Measurements from ENCODE around the gene ENG.
"Not testable (repeated sequence)": the region's sequence is repeated elsewhere in the genome, so short reads cannot be mapped to it uniquely, and the experiment has no call there.

ENG gene

GRCh38 chr9:127878001-127878651 lies 23.7 kb upstream of the ENG start:
- DNase-seq, result no peak

DNA sequence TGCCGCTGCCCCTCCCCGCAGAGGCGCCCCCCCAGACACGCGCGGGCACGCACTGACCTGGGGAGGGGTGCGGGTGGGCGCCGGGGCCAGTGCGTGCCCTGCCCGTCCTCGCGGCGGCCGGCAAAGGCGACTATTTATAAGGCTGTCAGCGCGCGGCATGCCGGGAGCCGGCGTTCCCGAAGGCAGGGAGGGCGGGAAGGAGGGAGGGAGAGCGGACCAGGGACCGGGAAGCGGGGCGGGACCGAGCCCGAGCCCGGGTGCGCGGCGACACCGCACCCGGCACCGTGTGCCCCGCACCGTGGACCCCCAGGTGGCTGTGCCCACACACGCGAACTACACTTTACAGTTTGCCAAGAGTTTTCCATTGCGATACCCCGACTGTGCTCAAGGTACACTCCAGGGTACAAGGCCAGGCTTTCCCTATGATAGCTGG lies 23.1 kb upstream of the ENG start, which contains the start of gene AK1:
Gene AK1 (minus strand): TSS at position 110 of the 433 bp plus-strand sequence. CDS start 3,058 bp downstream, outside the sequence.
- no peak for DNase-seq

- no peak for DNase-seq
Measured at GRCh38 chr9:127876764-127877562, 22.5 kb upstream of the ENG start.

GRCh38 chr9:127876026-127876763 lies 21.7 kb upstream of the ENG start:
- DNase-seq, result no peak

DNA sequence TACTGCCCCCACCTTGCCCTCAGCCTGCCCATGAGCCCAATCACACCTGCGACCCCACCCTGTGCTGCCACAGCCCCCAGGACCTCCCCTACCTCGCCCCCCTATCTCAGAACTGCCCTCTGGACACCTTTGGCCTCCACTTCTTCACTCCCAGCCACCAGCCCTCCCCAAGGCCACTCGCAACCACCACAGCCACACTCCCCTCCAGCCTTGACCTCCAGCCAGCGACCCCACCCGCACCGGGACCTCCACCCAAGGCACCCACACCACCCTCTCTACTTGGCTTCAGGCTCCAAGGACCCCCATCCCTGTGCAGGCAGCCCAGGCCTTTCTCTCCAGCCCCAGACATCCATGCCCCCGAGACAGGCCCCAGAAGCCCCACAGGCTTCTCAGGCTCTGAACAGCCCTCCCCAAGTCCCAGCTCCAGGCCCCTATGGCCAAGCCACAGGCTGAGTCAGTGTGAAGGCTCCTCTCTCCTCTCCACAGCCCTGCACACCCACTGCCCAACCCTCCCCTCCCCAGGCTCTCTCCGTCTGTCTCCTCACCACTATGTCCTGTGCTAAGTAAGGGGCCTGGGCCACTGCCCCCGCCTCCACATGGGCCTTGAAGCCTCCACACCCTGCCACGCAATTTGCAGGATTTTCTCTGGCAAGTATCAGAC lies 21.0 kb upstream of the ENG start:
- DNase-seq, result no peak

DNA sequence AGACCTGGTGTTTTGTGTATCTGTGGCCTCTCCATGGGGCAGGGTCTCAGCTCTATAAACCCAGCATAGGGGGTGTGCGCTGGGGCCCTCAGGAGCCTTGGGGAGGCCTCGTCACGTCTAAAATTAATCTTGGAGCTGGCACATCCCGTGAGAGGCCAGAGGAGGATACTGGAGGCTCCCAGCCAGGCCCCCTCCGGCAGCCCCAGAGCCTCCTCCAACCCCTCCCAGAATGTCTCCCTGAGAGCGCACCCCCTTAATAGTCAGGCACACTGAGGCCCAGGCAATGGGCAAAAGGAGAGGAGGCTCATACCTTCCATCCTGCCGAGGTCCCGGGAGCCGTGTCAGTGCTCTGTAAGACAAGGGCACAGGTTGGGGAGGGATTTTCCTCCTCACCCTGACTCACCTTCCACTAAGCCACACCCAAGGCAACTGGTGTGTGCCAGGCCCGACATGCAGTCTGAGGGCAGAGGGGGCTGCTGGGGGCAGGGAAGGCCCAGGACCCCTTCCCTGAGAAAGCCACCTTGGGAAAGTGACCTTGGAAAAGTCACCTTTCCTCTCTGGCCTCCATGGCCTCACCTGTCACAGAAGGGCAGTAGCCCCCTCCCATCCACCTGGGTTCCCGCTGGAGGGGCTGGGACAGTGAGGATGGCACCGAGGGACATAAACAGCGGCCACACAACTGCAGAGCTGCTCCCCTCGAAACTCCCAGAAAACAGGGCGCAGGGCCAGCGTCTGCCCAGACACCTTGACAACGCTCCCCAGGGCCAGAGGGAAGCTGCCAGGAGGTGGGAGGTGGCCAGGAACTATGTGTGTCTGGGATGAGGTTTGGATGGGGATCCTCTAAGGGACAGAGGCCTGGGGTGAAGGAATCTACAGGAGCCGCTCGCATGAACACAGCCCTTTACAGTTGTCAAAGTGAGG lies 20.1 kb upstream of the ENG start:
- no peak for DNase-seq

GRCh38 chr9:127873886-127874285 lies 19.4 kb upstream of the ENG start:
- no peak for DNase-seq

- no peak for DNase-seq
Measured at GRCh38 chr9:127873223-127873691, 18.8 kb upstream of the ENG start.

DNA sequence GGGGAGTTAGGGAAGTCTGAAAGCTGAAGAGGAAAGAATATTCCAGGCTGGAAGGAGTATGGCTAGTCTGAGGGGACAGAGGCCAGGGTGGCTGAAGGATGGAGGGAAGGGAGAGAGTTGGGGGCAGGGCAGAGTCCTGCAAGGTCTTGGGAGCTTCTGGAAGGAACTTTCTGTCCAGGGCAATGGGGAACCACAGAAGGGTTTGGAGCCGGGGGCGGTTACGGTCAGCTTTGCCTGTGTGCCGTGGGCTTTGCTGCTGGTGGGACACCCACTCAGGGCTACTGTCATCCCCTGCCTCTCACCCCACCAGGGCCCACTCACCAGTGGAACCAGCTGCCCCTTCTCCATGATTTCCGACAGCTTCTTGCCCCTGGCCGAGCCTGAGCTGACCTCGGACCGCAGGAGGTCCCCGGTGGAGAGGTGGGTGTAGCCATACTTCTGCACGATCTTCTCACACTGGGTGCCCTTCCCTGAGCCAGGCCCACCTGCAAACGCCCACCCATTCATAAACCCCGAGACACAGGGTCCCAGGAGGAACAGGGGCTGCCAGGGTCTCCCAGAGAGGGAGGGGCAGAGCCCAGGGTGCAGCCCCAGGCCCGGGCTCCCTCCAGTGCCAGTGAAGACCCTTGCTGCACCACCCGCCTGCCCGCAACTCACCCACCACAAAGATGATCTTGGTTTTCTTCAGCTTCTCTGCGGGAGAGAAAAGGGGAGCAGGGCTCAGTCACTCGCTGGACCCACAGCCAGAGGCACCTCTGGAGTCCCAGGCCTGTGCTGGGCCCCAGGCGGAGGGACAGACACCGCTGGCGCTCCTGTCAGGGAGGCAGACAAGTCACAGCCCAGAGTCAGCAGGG lies 18.1 kb upstream of the ENG start:
- no peak for DNase-seq

DNA sequence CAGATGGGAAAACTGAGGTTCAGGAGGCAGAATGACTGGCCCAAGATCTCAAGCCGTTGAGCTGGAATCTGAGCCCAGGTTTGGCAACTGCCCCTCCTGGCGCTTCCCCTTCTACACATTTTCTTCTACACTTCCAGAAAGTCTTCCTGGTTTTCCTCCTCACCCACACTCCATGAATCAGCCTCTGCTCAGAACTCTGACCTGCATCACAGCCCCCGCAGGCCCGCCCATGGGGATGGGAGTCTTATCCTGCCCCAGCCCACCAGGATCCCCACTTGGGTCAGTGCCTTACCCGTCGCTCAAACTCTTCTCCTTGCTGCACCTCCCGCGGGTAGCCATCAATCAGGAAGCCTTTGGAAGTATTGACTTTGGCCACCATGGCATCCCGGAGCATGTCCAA lies 17.1 kb upstream of the ENG start:
- no peak for DNase-seq

DNA sequence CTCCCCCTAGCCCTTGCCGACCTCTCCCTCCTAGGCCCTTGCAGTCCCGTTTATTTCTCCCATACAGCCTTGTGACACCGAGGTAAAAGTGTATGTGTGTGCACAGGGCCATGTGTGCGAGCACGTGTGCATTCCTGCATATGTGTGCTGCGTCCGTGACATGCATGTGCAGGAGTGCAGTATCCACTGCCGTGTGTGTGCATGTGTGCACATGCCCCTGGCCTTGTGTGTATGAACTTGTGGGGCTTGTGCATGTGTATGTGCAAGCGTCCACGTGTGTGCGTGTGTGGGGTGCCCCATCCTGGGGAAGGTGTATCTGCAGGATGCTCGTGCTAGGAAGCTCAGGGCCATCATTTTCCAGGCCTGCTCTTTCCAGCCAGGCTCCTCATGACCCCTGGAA lies 16.4 kb upstream of the ENG start:
- no peak for DNase-seq

DNA sequence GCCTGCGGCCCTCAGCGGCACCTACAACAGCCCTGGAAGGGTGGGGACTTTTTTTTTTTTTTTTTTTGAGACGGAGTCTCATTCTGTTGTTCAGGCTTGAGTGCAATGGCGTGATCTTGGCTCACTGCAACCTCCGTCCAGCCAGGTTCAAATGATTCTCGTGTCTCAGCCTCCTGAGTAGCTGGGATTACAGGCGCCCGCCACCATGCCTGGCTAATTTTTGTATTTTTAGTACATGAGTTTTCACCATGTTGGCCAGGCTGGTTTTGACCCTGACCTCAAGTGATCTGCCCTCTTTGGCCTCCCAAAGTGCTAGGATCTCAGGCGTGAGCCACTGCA lies 15.7 kb upstream of the ENG start:
- not testable (repeated sequence) for DNase-seq

GRCh38 chr9:127869310-127870152 lies 15.1 kb upstream of the ENG start:
- peak; percentile 93 for DNase-seq

DNA sequence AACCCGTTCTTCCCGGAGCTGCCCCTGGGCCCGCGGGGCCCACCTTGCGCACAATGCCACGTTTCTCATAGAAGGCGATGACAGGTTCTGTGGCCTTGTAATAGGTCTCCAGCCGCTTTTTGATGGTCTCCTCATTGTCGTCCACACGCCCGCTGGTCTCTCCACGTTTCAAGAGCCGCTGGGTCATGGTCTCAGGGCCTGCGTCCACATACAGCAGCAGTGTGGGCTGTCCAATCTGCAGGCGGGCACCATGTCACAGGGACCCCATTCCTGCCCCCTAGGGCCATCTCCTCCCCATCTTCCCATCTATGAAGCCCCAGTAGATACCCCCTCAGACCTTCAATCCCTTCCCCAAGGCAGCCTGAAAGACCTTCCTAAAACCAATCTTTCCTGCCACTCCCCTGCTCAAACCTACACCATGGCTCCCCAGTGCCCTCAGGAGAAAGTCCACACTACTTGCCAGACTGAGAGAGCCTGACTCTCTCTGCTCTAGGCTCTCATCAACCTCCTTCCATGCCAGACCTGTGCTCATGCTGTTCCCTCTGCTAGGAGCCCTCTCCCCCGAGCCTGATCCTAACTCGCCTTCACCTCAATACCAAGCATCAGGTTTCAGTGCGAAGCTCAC lies 13.9 kb upstream of the ENG start:
- no peak for DNase-seq

GRCh38 chr9:127867356-127868277 lies 13.2 kb upstream of the ENG start:
- no peak for DNase-seq

GRCh38 chr9:127866535-127866934 lies 12.1 kb upstream of the ENG start:
- no peak for DNase-seq

- no peak for DNase-seq
Measured at GRCh38 chr9:127865645-127866464, 11.4 kb upstream of the ENG start.

Data from activated effector memory CD4-positive, alpha-beta T cell treated with anti-CD3 and anti-CD28 coated beads, Interleukin-2, amount 50 U/mL, for 16 hours (primary cell).